BE2C (cell line): Measurements from ENCODE around the gene CCNQ.

Source experiments
- DNase-seq: peaks from one replicate; pipeline ENCODE4 v3.0.0-alpha.2; 2020
- H3K27me3 ChIP-seq: fragments of 250-450 bp; sonication (Bioruptor Pico); 2 replicates; pipeline ENCODE4 v1.5.1; 2020; ENCODE audit warnings: mild to moderate bottlenecking
- H3K36me3 ChIP-seq: fragments of 250-450 bp; sonication (Bioruptor Pico); 2 replicates; pipeline ENCODE4 v1.5.1; 2020; ENCODE audit warnings: mild to moderate bottlenecking
- H3K4me1 ChIP-seq: fragments of 250-450 bp; sonication (Bioruptor Pico); 2 replicates; pipeline ENCODE4 v1.5.1; 2020
- H3K4me3 ChIP-seq: 2 replicates; pipeline ENCODE4 v1.5.1; 2011; ENCODE audit warnings: low read depth, low read length
- H3K9me3 ChIP-seq: fragments of 250-450 bp; sonication (Bioruptor Pico); 2 replicates; pipeline ENCODE4 v1.5.1; 2020
- CTCF ChIP-seq: IDR thresholded peaks from 2 replicates; pipeline ENCODE4 v1.5.1; 2012; ENCODE audit warnings: mild to moderate bottlenecking, low read depth, low read length

The CCNQ gene

GRCh38 chrX:153637121-153638040 lies 38.4 kb upstream of the CCNQ start:
- Histone ChIP-seq H3K4me1 (peaks cover 5% of the 10 kb centered on the region), H3K9me3 (no peaks in the 10 kb centered on the region), H3K4me3 (no peak overlapping the region), H3K27me3 (no peaks in the 10 kb centered on the region), H3K36me3 (no peaks in the 10 kb centered on the region)
- no peak for TF ChIP-seq CTCF
- DNase-seq = no peak

- DNase-seq = no peak
- Histone ChIP-seq H3K4me1 (peaks cover 5% of the 10 kb centered on the region), H3K36me3 (no peaks in the 10 kb centered on the region), H3K4me3 (no peak overlapping the region), H3K27me3 (no peaks in the 10 kb centered on the region), H3K9me3 (no peaks in the 10 kb centered on the region)
- no peak for TF ChIP-seq CTCF
Observed at GRCh38 chrX:153636716-153637115, 37.8 kb upstream of the CCNQ start.

GRCh38 chrX:153635788-153636668 lies 37.1 kb upstream of the CCNQ start:
- peaks cover 5% of the 10 kb centered on the region for H3K4me1 ChIP-seq

GRCh38 chrX:153635388-153635787 lies 36.4 kb upstream of the CCNQ start:
- H3K4me1 ChIP-seq = peaks cover 5% of the 10 kb centered on the region
- H3K4me3 ChIP-seq = no peak overlapping the region
- no peak for DNase-seq
- no peaks in the 10 kb centered on the region for H3K9me3 ChIP-seq
- H3K27me3 ChIP-seq = no peaks in the 10 kb centered on the region
- no peak for TF ChIP-seq CTCF
- no peaks in the 10 kb centered on the region for H3K36me3 ChIP-seq

More at GRCh38 chrX:153635788-153636668, 37.1 kb upstream of the CCNQ start:
- no peaks in the 10 kb centered on the region for H3K9me3 ChIP-seq
- TF ChIP-seq CTCF = peak; percentile 62
- peak; percentile 60 for DNase-seq
- no peaks in the 10 kb centered on the region for H3K27me3 ChIP-seq
- no peak overlapping the region for H3K4me3 ChIP-seq
- no peaks in the 10 kb centered on the region for H3K36me3 ChIP-seq

- no peak for DNase-seq
- TF ChIP-seq CTCF = no peak
- Histone ChIP-seq H3K4me3 (no peak overlapping the region), H3K36me3 (no peaks in the 10 kb centered on the region), H3K27me3 (no peaks in the 10 kb centered on the region), H3K4me1 (peaks cover 5% of the 10 kb centered on the region), H3K9me3 (no peaks in the 10 kb centered on the region)
Observed at GRCh38 chrX:153634832-153635231, 35.9 kb upstream of the CCNQ start.
